SU-DHL-6 (cell line): ENCODE data around the gene LRRC37B.
"Not testable (repeated sequence)": the region's sequence is repeated elsewhere in the genome, so short reads cannot be mapped to it uniquely, and the experiment has no call there.

Experiments
- H2AFZ ChIP-seq: fragments of 200-600 bp; sonication (generic); 2 replicates; pipeline ENCODE4 v1.6.1; 2014; ENCODE audit warnings: low read depth, mild to moderate bottlenecking, moderate library complexity, mixed read lengths, antibody characterized with exemption, low read length; ENCODE audit not compliant: severe bottlenecking
- H3F3A ChIP-seq: fragments of 200-600 bp; shearing (Covaris generic); 2 replicates; pipeline ENCODE4 v1.6.0; 2016; ENCODE audit warnings: antibody characterized with exemption, mild to moderate bottlenecking; ENCODE audit not compliant: insufficient read depth
- H3K27ac ChIP-seq: fragments of 200-600 bp; sonication (generic); 2 replicates; pipeline ENCODE4 v1.5.1; 2016; ENCODE audit warnings: low read depth, mild to moderate bottlenecking, low read length, moderate library complexity, mixed read lengths
- H3K27me3 ChIP-seq: fragments of 200-600 bp; sonication (generic), shearing (Covaris generic); 2 replicates; pipeline ENCODE4 v1.6.0; 2014; ENCODE audit warnings: mild to moderate bottlenecking, low read length
- H3K36me3 ChIP-seq: fragments of 200-600 bp; sonication (generic); 2 replicates; pipeline ENCODE4 v1.6.1; 2014; ENCODE audit warnings: mild to moderate bottlenecking, low read length, mixed read lengths
- H3K4me2 ChIP-seq: fragments of 300-600, 200-600 bp; shearing (Covaris generic), sonication (generic); 2 replicates; pipeline ENCODE4 v1.6.0; 2014; ENCODE audit warnings: low read length, low read depth, mild to moderate bottlenecking; ENCODE audit not compliant: poor library complexity, severe bottlenecking
- H3K4me3 ChIP-seq: fragments of 200-600 bp; sonication (generic); 2 replicates; pipeline ENCODE4 v1.5.1; 2014; ENCODE audit warnings: antibody characterized with exemption, low read length, mild to moderate bottlenecking, mixed read lengths; ENCODE audit not compliant: insufficient read depth, poor library complexity, severe bottlenecking
- H3K79me2 ChIP-seq: fragments of 200-600 bp; sonication (generic); 2 replicates; pipeline ENCODE4 v1.6.1; 2014; ENCODE audit warnings: mild to moderate bottlenecking, low read length, moderate library complexity; ENCODE audit not compliant: insufficient read depth
- H3K9ac ChIP-seq: fragments of 200-600 bp; sonication (generic); 2 replicates; pipeline ENCODE4 v1.7.0; 2014; ENCODE audit warnings: mild to moderate bottlenecking, low read length
- H3K9me2 ChIP-seq: fragments of 200-600 bp; sonication (generic); replicated peaks from 2 replicates; pipeline ENCODE4 v1.6.1; 2014; ENCODE audit warnings: low read length; ENCODE audit not compliant: insufficient read depth
- H3K9me3 ChIP-seq: fragments of 200-600 bp; sonication (generic); 2 replicates; pipeline ENCODE4 v1.6.1; 2014; ENCODE audit warnings: low read length, mixed read lengths; ENCODE audit not compliant: insufficient read depth
- H4K20me1 ChIP-seq: fragments of 200-600 bp; sonication (generic); 2 replicates; pipeline ENCODE4 v1.6.1; 2014; ENCODE audit warnings: low read depth, mild to moderate bottlenecking, antibody characterized with exemption, low read length, moderate library complexity, mixed read lengths
- CTCF ChIP-seq: fragments of 200-600 bp; sonication (generic); IDR thresholded peaks from one replicate; pipeline ENCODE4 v1.5.1; 2017; ENCODE audit warnings: antibody characterized with exemption, mild to moderate bottlenecking, low read length, moderate library complexity; ENCODE audit not compliant: insufficient read depth, poor library complexity, severe bottlenecking
- EZH2phosphoT487 ChIP-seq: fragments of 200-600 bp; sonication (generic), shearing (Covaris generic); conservative IDR thresholded peaks from 2 replicates; pipeline ENCODE4 v1.6.1; 2018; ENCODE audit warnings: mild to moderate bottlenecking, antibody characterized with exemption, low read length, moderate library complexity, mixed read lengths

The LRRC37B gene

GRCh38 chr17:32019228-32019627 lies 12.0 kb downstream of the LRRC37B start:
- H3K4me3 ChIP-seq: no peak overlapping the region
- TF ChIP-seq CTCF: no peak
- TF ChIP-seq EZH2phosphoT487: no peak

GRCh38 chr17:32020943-32021614 lies 13.9 kb downstream of the LRRC37B start:
- TF ChIP-seq CTCF (no peak), EZH2phosphoT487 (no peak)
- Histone ChIP-seq H3K79me2 (no peaks in the 10 kb centered on the region), H3K9me2 (no peaks in the 10 kb centered on the region), H3K4me2 (no peak overlapping the region), H4K20me1 (no peaks in the 10 kb centered on the region), H3K9ac (no peak overlapping the region), H3K36me3 (no peaks in the 10 kb centered on the region), H3K4me3 (no peak overlapping the region), H3F3A (no peaks in the 10 kb centered on the region), H3K27me3 (no peaks in the 10 kb centered on the region), H2AFZ (no peak overlapping the region), H3K27ac (no peak overlapping the region), H3K9me3 (no peaks in the 10 kb centered on the region)

More at GRCh38 chr17:32019228-32019627, 12.0 kb downstream of the LRRC37B start:
- Histone ChIP-seq H3K79me2 (no peaks in the 10 kb centered on the region), H3K9me3 (no peaks in the 10 kb centered on the region), H3K4me2 (no peak overlapping the region), H4K20me1 (no peaks in the 10 kb centered on the region), H3K27me3 (no peaks in the 10 kb centered on the region), H3K36me3 (no peaks in the 10 kb centered on the region), H3F3A (no peaks in the 10 kb centered on the region), H3K27ac (no peak overlapping the region), H2AFZ (no peak overlapping the region), H3K9ac (no peak overlapping the region), H3K9me2 (no peaks in the 10 kb centered on the region)

- Histone ChIP-seq H3K9ac (no peak overlapping the region), H3K4me2 (no peak overlapping the region), H3K4me3 (no peak overlapping the region), H2AFZ (no peak overlapping the region), H3K36me3 (no peaks in the 10 kb centered on the region), H3K9me3 (no peaks in the 10 kb centered on the region), H4K20me1 (no peaks in the 10 kb centered on the region), H3K79me2 (no peaks in the 10 kb centered on the region), H3K9me2 (no peaks in the 10 kb centered on the region), H3F3A (no peaks in the 10 kb centered on the region), H3K27ac (no peak overlapping the region), H3K27me3 (no peaks in the 10 kb centered on the region)
- TF ChIP-seq CTCF: no peak
- TF ChIP-seq EZH2phosphoT487: no peak
Observed at GRCh38 chr17:32021615-32021955, 14.4 kb downstream of the LRRC37B start.

- not testable (repeated sequence) for H3K27me3 ChIP-seq, H3K27ac ChIP-seq, H3K9me3 ChIP-seq, H3F3A ChIP-seq, H3K9ac ChIP-seq, H4K20me1 ChIP-seq, H3K79me2 ChIP-seq, H3K4me2 ChIP-seq, H3K36me3 ChIP-seq, H3K4me3 ChIP-seq, H3K9me2 ChIP-seq, H2AFZ ChIP-seq
Observed at GRCh38 chr17:32022554-32022953, 15.4 kb downstream of the LRRC37B start.

- not testable (repeated sequence) for H2AFZ ChIP-seq, H3K9me3 ChIP-seq, H3K4me2 ChIP-seq, H3K79me2 ChIP-seq, H4K20me1 ChIP-seq, H3F3A ChIP-seq, H3K4me3 ChIP-seq, H3K9ac ChIP-seq, H3K36me3 ChIP-seq, H3K9me2 ChIP-seq, H3K27ac ChIP-seq, H3K27me3 ChIP-seq
Observed at GRCh38 chr17:32027271-32027670, 20.1 kb downstream of the LRRC37B start.
